DMS 273 (cell line): ENCODE data around the gene ANKRD13D.

ENCODE experiments used
- DNase-seq: peaks from one replicate; lab custom pipeline; 2025; ENCODE audit not compliant: unreplicated experiment; lab: John Stamatoyannopoulos, UW

ANKRD13D gene

DNA sequence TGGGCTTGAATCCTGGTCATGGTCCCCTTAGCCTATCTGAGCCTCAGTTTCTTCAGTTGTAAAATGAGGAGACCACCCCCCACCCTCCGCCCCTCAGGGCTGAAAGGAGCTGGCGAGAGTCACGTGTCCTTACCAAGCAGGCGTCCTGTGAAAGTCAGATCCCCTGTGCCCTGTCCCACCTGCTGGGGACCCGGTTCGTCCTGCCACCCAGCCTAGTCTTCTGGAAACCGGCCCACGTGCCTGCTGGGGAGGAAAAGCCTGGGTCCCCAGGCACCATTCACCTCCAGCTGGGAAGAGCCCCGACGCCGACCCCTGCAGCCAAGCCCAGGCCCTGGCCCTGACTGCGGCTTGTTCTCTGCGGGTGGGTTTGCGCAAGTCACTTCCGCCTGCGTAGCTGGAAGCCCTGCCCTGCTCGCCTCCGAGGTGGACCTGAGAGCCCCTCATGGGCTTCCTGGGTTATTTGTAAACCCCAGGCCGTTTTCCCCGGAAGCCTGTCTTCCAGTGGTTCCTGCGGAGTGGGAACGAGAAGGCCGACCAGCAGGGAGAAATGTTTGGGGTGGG, 13.5 kb downstream of the ANKRD13D start:
- DNase-seq = no peak

DNA sequence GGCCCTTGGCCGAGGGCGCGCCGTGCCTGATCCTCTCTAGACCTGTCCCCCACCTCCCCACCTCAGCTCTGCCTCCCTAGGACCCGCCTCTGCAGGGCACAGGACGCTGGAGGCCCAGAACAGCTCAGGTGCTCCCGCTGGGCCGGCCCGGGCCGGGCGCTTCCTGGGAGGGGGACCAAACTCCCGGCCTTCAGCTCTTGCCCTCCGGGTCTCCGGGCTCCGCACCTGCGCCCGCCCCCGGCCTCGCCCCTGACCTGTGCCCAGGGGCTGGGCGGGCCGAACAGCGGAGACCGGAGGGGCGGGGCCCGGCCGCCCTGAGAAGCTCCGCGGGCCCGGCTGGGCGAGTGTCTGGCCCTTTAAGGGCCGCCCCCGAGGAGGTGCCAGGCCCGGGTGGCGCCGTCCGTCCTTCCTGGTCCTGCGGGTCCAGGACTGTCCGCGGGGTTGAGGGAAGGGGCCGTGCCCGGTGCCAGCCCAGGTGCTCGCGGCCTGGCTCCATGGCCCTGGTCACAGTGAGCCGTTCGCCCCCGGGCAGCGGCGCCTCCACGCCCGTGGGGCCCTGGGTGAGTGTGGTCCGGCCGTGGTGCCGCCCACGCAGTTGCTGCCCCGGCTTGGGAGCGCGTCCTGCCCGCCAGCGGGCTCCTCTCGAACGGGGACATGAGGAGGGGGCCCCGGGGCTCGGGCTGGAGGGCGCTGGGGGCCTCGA, 14.2 kb downstream of the ANKRD13D start, which contains the start of gene SSH3:
TSS of gene SSH3 (plus strand) at position 399 of the 703 bp plus-strand sequence. CDS start at position 495, 96 bp downstream.
- DNase-seq = peak; percentile 64

DNA sequence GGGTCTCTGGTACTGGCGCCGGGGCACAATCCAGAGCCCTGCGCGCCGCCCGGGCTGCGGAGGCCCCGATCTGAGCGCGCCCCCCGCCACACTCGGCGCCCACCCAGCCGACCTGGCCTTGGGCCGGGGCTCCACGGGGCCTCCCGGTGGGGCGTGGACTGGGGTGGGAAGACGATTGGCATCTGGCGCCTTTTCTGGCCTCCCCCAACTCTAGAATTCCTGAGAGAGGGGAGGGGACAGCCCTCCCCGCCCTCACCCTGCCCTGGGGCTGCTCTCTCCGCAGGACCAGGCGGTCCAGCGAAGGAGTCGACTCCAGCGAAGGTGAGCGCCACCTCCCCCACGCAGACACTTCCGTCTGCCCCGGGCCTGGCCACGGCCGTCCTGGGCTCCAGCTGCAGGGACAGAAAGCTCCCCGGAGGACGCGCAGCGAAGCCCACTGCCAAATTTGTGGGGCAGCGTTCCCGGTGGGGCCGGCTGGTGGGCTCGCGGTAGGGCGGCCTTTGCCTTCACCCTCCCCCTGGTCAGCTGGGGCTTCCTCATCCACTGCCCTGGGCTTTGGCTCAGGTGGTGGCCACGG, 14.8 kb downstream of the ANKRD13D start:
- peak; percentile 25 for DNase-seq

DNA sequence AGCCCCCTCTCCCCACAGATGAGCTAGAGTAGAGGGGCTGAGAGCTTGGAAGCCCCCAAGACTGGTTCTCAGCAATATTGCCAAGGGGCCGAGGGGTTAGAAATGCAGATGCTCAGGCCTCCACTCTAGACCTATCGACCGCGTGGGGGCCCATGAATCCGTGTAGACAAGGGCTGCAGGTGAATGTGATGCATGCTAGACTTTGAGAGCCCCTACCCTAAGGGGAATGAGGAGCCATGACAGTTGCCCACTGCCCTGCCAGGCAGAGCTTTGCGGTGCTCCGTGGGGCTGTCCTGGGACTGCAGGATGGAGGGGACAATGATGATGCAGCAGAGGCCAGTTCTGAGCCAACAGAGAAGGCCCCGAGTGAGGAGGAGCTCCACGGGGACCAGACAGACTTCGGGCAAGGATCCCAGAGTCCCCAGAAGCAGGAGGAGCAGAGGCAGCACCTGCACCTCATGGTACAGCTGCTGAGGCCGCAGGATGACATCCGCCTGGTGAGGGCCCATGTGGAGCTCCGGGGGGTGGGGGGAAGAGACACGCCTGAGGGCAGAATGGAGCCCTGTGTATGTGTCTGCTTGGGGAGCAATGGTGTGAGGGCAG, 15.5 kb downstream of the ANKRD13D start:
- DNase-seq = no peak

DNA sequence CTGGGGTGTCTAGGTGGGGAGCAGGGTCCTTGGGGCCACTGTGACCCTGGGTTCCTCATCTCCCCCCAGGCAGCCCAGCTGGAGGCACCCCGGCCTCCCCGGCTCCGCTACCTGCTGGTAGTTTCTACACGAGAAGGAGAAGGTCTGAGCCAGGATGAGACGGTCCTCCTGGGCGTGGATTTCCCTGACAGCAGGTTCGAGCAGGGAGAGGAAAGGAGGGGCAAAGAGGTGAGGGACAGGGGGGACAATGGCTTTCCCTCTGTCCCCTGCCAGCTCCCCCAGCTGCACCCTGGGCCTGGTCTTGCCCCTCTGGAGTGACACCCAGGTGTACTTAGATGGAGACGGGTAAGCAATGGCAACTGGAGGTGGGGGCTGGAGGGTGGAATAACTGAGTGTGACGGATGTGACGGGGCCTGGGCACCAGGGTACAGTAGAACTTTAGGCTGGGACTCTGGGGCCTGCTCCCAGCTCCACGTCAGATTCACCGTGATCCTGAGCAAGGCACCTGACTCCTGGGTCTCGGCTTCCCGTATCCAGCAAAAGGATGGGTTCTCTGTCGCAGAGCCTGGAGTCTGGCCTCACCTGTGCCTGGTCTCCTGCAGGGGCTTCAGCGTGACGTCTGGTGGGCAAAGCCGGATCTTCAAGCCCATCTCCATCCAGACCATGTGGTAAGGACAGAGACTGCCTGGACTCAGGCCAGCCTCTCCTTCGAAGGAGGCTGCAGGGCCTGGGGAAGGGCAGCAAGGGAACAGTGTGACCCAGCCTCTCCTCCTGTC, 17.9 kb downstream of the ANKRD13D start:
- no peak for DNase-seq

DNA sequence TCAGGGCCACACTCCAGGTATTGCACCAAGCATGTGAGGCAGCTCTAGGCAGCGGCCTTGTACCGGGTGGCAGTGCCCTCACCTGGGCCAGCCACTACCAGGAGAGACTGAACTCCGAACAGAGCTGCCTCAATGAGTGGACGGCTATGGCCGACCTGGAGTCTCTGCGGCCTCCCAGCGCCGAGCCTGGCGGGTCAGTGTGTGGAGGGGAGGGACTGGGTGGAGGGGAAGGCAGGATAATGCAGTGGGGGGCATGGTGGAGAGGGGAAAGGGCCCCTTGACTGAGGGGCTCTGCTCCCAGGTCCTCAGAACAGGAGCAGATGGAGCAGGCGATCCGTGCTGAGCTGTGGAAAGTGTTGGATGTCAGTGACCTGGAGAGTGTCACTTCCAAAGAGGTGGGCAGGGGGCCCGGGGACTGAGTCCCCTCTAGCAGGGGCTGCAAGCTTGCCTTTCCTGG, 18.5 kb downstream of the ANKRD13D start:
- DNase-seq = no peak

DNA sequence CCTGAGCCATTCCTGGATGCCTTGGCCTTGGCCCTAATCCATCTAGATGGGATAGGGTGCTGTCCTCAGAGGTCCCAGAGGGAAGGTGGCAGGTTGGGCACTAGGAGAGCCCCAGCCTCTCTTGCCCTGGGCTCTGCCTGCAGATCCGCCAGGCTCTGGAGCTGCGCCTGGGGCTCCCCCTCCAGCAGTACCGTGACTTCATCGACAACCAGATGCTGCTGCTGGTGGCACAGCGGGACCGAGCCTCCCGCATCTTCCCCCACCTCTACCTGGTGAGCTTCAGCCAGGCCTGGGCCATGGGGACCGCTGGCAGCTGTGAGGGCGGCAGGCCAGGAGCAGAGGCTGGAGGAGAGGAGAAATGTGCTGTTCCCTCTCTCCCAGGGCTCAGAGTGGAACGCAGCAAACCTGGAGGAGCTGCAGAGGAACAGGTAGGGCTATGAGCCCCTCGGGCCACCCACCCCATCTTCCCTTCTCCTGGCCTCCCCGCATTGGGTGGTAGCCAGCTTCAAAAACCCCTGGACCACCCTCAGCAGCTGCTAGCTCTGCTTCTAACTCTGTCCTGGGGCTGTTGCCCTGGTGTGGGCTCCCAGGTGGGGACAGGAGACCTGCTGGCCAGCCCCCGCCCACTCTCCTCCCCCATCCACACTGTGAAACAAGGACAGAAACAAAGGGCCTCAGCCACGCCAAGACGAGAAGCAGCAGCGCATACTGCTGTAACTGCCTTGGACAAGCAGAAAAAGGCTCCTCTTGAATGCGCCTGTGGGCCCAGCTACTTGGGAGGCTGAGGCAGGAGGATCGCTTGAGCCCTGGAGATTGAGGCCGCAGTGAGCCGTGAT, 19.1 kb downstream of the ANKRD13D start:
- DNase-seq = peak; percentile 61

DNA sequence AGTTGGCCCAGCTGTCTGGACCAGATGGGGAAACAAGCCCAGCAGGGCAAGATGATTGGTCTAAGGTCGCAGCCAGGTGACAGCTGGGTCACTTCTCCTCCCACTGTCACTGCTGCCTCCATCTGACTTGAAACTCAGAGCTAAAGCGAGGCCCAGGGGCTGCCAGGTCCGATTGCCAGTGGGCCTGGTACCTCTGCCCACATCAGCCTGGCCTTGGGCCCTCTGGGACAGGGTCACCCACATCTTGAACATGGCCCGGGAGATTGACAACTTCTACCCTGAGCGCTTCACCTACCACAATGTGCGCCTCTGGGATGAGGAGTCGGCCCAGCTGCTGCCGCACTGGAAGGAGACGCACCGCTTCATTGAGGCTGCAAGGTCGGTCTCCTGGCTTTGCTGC, 20.1 kb downstream of the ANKRD13D start:
- peak; percentile 53 for DNase-seq

DNA sequence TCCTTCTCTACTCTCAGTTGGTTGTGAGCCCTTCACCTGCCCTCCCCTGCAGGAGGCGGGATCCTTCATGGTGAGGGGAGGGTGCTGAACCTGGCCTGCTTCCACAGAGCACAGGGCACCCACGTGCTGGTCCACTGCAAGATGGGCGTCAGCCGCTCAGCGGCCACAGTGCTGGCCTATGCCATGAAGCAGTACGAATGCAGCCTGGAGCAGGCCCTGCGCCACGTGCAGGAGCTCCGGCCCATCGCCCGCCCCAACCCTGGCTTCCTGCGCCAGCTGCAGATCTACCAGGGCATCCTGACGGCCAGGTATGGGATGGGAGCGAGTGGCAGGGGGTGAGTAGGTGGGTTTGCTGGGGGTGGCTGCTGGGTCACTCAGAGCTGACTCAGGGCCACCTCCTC, 20.6 kb downstream of the ANKRD13D start:
- no peak for DNase-seq

DNA sequence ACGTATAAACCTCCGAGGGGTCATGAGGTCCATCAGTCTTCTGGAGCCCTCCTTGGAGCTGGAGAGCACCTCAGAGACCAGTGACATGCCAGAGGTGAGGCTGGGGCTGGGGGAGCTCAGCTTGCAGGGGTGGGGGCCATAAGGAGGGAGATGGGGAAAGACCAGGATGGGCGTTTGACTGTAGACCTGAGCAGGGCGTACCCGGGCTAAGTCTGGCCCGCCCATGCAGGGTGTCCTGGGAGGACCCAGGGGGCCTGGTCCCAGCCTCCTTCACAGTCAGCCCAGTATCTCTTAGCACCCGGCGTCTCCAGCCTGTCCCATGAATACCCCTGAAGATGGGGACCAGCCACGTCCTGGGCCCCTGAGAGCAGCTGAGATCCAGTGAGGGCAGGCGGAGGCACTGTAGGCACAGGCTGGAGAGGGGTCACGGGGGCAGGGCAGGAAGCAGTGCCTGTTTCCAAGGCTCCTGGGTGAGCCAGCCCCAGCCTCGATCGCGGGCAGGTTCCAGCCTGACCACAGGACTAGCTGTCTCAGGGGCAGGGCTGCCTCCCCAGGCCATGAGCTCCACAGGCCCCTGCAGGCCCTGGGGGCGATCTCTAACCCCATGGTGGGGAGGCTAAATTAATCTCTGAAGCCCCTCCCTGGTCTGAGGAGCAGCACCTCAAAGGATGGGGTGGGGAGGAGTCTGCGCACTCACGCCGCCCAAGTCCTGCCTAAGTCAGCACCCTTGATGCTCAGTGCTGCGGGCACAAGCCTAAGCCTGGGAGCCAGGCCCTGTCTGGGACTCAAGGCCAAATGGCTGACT, 21.3 kb downstream of the ANKRD13D start:
- DNase-seq = no peak

DNA sequence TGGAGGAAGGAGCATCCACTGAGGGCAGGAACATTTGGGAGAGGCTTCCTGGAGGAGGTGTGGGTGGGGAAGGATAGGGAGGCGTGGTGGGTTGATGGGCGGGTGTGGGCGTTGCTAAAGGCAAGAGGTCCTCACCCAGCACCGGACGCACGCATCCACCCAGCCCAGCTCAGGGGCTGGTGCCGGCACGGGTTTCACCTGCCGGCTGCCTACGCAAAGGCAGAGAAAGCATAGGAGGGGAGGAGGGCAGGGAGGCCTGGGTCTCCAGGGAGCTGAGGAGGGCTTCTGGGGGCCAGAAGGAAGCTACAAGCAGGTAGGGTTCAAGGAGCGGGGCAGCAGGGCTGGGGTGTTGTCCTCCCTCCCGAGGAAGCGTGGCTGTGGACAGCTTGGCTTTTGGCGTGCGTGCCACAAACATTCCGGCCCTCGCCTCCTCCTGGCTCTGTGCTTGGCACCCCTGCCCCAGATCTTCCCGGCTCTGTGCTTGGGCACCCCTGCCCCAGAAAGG, 22.0 kb downstream of the ANKRD13D start:
- DNase-seq = no peak

DNA sequence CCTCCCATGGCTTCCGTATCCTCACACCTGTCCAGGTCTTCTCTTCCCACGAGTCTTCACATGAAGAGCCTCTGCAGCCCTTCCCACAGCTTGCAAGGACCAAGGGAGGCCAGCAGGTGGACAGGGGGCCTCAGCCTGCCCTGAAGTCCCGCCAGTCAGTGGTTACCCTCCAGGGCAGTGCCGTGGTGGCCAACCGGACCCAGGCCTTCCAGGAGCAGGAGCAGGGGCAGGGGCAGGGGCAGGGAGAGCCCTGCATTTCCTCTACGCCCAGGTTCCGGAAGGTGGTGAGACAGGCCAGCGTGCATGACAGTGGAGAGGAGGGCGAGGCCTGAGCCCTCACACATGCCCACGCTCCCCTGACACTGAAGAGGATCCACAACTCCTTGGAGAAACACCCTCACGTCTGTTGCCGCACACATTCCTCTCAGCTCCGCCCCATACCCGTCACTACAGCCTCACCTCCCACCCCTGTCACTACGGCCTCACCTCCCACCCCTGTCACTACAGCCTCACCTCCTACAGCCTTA, 22.5 kb downstream of the ANKRD13D start:
- no peak for DNase-seq

DNA sequence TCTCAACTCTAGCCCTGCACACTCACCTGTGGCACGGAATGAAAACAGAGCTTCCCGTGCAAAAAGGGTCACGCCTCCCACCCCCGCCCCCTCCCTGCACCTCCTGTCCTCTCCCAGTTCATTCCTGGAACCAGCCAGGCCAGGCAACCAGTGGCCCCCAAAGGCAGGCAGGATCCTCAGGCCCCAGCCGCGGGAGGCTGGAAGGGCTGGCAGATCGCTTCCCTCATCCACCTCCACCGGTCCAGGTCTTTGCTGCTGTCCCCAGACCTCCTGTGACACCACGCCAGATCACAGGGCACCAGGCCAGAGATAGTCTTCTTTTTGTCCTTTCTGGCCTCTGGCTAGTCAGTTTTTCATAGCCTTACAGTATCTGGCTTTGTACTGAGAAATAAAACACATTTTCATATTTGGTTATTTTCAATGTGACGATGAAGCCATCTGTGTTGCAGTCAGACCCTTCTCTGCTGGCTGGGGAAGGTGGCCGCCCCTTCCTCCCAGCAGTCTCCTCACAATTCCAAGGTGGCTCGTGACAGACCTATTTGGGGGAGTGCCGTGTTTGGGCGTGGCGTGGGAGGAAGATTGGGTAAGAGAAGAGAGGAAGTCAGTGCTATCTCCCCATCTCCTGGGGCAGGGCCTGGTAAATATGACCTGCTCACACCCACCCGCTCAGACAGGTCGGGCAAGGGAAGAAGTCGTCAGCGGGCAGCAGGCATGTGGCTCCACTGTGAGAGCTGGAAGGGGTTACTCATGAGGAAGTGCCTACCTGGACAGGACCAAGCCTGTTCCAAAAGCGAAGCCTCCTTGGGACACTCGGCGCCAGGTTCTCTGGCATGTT, 23.3 kb downstream of the ANKRD13D start:
- DNase-seq = no peak

DNA sequence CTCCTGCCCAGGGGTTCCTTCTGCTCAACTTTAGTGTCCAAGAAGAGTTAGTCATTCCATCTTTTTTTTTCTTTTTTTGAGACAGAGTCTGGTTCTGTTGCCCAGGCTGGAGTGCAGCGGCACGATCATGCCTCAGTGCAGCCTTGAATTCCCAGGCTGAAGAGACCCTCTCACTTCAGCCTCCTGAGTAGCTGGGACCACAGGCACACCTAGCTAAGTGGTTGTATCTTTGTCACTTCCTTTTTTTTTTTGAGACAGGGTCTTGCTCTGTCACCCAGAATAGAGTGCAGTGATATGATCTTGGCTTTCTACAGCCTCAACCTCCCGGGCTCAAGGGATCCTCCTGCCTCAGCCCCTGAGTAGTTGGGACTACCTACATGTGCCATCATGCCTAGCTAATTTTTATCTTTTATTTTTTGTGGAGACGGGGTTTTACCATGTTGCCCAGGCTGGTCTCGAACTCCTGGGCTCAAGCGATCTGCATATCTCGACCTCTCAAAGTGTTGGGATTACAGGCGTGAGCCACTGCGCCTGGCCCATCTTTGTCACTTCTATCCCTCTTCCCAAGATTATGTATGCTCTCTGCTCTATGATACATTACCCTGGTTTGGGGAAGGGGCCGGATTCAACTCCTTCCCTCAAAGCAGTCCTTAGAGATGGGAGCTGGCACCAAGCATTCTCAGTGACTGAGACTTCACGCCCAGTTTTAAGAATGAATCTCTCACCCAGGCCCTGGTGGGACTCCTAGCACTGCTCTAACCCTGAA, 24.2 kb downstream of the ANKRD13D start:
- no peak for DNase-seq

DNA sequence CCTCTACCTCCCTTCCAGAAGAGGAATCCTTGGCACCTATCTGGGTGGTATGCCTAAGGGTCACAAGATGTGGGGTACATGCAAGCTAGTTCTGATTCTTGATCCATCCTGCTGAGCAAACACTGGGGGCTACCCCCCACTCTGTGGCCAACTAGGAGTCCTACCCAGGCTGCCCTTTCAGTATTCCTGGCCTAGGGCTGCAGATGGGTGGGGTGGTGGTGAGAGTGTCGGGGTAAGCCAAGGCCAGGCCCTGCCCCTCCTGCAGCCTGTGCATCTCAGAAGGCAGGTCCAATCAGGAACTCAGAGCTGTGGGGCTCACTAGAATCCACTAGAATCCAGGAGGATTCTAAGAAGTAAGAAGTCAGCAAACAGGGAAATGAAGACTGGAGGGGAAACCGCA, 25.1 kb downstream of the ANKRD13D start:
- no peak for DNase-seq

DNA sequence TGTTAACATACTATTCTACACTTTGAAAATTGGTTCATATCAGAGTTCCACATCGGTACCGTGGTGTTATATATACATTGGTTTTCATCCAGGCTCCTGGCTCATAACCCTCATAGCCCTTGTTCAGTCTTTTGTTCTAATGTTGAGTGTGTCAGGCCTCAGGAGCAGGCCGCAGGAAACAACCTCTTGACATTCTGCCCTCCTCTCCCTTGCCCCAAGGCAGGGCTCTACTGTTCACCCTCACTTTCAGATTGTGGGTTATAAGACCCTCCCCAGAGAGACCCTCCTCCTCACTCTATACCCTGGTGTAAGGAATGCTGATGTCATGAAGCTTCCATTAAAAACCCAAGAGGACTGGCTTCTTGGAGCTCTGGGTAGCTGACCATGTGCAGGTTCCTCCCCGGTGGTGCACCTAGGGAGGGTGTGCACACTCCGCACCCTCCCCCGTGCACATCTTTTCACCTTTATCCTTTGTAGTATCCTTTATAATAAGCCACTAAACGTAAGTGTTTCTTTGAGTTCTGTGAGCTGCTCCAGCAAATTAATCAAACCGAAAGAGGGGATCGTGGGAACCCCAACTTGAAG, 26.3 kb downstream of the ANKRD13D start:
- no peak for DNase-seq

DNA sequence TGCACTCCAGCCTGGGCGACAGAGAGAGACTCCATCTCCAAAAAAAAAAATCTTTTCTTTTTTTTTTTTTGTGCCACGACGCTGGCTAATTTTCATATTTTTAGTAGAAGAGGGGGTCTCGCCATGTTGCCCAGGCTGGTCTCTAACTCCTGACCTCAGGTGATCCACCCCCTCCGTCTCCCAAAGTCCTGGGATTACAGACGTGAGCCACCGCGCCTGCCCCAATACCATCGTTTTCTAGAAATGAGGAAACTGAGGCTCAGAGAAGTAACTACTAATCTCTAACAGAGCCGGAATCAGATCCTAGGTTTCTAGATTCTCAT, 27.7 kb downstream of the ANKRD13D start:
- DNase-seq = no peak
